Astrocyte (in vitro differentiated cells and primary cell): Measurements from ENCODE around the gene SPEF1. TPM values are rescaled to one million over a fixed set of nuclear protein-coding genes. Genes with fewer than 3 reads are reported as not detected.

Experiments used
- DNase-seq: peaks from one replicate; pipeline ENCODE4 v3.0.0-alpha.2; 2010; ENCODE audit warnings: low read depth
- FAIRE-seq: peaks from 2 replicates; lab custom pipeline; 2011; peaks lifted over from hg19 to GRCh38; lab: Jason Lieb, UNC
- H2AFZ ChIP-seq: 2 replicates; pipeline ENCODE4 v1.6.0; 2012; ENCODE audit warnings: low read depth, low read length, inconsistent platforms
- H3K27ac ChIP-seq: 2 replicates; pipeline ENCODE4 v1.5.1; 2011; ENCODE audit warnings: low read depth, low read length, inconsistent platforms
- H3K27me3 ChIP-seq: 2 replicates; pipeline ENCODE4 v1.6.0; 2011; ENCODE audit warnings: low read length, inconsistent platforms; ENCODE audit not compliant: insufficient read depth
- H3K36me3 ChIP-seq: 2 replicates; pipeline ENCODE4 v1.5.1; 2011; ENCODE audit warnings: low read length, inconsistent platforms; ENCODE audit not compliant: insufficient read depth
- H3K4me1 ChIP-seq: 2 replicates; pipeline ENCODE4 v1.5.1; 2011; ENCODE audit warnings: low read length, inconsistent platforms; ENCODE audit not compliant: insufficient read depth
- H3K4me2 ChIP-seq: 2 replicates; pipeline ENCODE4 v1.6.0; 2012; ENCODE audit warnings: low read length, inconsistent platforms
- H3K4me3 ChIP-seq: 2 replicates; pipeline ENCODE4 v1.5.1; 2011; ENCODE audit warnings: low read depth, mild to moderate bottlenecking, low read length, inconsistent platforms; ENCODE audit not compliant: insufficient read depth
- H3K79me2 ChIP-seq: 2 replicates; pipeline ENCODE4 v1.6.0; 2012; ENCODE audit warnings: mild to moderate bottlenecking, low read length, inconsistent platforms; ENCODE audit not compliant: insufficient read depth
- H3K9ac ChIP-seq: 2 replicates; pipeline ENCODE4 v1.6.0; 2012; ENCODE audit warnings: mild to moderate bottlenecking, low read length, inconsistent platforms
- H3K9me3 ChIP-seq: 2 replicates; pipeline ENCODE4 v1.5.1; 2012; ENCODE audit warnings: low read depth, mild to moderate bottlenecking, low read length, inconsistent platforms; ENCODE audit not compliant: insufficient read depth
- H4K20me1 ChIP-seq: 2 replicates; pipeline ENCODE4 v1.6.0; 2012; ENCODE audit warnings: low read length, inconsistent platforms; ENCODE audit not compliant: insufficient read depth
- H3K27ac Mint-ChIP-seq: one replicate; pipeline ENCODE4 v1.8.0; 2021; ENCODE audit warnings: mild to moderate bottlenecking, mixed read lengths; ENCODE audit not compliant: unreplicated experiment
- H3K27me3 Mint-ChIP-seq: one replicate; pipeline ENCODE4 v1.8.0; 2021; ENCODE audit warnings: low read depth, mixed read lengths; ENCODE audit not compliant: unreplicated experiment
- H3K36me3 Mint-ChIP-seq: one replicate; pipeline ENCODE4 v1.8.0; 2021; ENCODE audit warnings: low read depth, mixed read lengths; ENCODE audit not compliant: unreplicated experiment
- H3K4me1 Mint-ChIP-seq: one replicate; pipeline ENCODE4 v1.8.0; 2021; ENCODE audit warnings: low read depth, mixed read lengths; ENCODE audit not compliant: unreplicated experiment
- H3K4me3 Mint-ChIP-seq: one replicate; pipeline ENCODE4 v1.8.0; 2021; ENCODE audit warnings: mild to moderate bottlenecking, moderate library complexity, mixed read lengths; ENCODE audit not compliant: unreplicated experiment
- H3K9me3 Mint-ChIP-seq: one replicate; pipeline ENCODE4 v1.8.0; 2021; ENCODE audit warnings: mild to moderate bottlenecking, mixed read lengths; ENCODE audit not compliant: unreplicated experiment
- EZH2 ChIP-seq: IDR thresholded peaks from 2 replicates; pipeline ENCODE4 v1.6.1; 2012; ENCODE audit warnings: mild to moderate bottlenecking, low read length, inconsistent platforms; ENCODE audit not compliant: insufficient read depth
- total RNA-seq: library from RNA; stranded (reverse); gene quantifications from 2 replicates; pipeline ENCODE4 v1.2.1, GENCODE V29; 2021
- TF ChIP-seq, protein P1 (sequence below): IDR thresholded peaks from 2 replicates; pipeline ENCODE4 v1.5.1; 2011; ENCODE audit warnings: low read depth, mild to moderate bottlenecking, inconsistent platforms, low read length, moderate library complexity; ENCODE audit not compliant: insufficient read depth

The SPEF1 gene
- total RNA-seq, 1 donor from 2014 or later, result 0.45 TPM

DNA sequence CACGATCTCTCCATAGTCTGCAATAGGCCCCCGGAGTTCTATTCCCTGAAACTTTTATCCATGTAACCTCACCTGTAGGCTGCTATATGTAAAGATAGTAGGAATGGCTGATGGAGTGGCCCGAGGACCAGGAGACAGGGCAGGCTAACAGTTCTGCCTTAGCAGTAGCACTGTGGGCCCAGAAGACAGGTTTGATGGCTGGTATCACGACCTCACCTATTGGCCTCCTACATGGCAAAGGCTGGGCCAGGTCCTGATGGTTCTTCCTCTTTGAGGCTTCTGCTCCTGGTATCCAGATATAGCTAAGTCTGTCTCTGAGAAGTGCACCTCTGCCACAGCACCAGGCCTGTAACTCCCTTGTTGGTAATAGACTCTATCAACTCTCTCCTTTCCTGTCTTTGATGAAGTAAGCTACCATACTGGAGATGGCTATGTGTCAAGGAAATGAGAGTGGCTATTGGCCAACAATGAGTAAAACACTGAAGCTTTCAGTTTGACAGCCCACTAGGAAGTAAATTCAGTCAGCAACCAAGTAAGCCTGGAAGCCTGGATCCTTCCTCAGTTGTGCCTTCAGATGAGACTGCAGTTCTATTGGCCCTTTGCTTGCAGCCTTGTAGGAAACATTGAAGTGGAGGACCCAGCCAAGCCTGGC lies 5.7 kb downstream of the SPEF1 start:
- H3K27me3 ChIP-seq, result peaks cover 5% of the 10 kb centered on the region
- H3K36me3 ChIP-seq, result no peaks in the 10 kb centered on the region
- H3K27ac Mint-ChIP-seq, result no peak overlapping the region
- H3K4me3 ChIP-seq, result no peak overlapping the region
- DNase-seq (no peak), FAIRE-seq (no peak)
- H3K9ac ChIP-seq, result no peak overlapping the region
- H2AFZ ChIP-seq, result no peak overlapping the region
- H3K9me3 Mint-ChIP-seq, result no peaks in the 10 kb centered on the region
- no peak for TF ChIP-seq EZH2
- TF ChIP-seq, protein P1, sequence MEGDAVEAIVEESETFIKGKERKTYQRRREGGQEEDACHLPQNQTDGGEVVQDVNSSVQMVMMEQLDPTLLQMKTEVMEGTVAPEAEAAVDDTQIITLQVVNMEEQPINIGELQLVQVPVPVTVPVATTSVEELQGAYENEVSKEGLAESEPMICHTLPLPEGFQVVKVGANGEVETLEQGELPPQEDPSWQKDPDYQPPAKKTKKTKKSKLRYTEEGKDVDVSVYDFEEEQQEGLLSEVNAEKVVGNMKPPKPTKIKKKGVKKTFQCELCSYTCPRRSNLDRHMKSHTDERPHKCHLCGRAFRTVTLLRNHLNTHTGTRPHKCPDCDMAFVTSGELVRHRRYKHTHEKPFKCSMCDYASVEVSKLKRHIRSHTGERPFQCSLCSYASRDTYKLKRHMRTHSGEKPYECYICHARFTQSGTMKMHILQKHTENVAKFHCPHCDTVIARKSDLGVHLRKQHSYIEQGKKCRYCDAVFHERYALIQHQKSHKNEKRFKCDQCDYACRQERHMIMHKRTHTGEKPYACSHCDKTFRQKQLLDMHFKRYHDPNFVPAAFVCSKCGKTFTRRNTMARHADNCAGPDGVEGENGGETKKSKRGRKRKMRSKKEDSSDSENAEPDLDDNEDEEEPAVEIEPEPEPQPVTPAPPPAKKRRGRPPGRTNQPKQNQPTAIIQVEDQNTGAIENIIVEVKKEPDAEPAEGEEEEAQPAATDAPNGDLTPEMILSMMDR, result no peak
- no peaks in the 10 kb centered on the region for H4K20me1 ChIP-seq
- peaks cover 22% of the 10 kb centered on the region for H3K27me3 Mint-ChIP-seq
- no peak overlapping the region for H3K4me3 Mint-ChIP-seq
- H3K36me3 Mint-ChIP-seq, result no peaks in the 10 kb centered on the region
- H3K4me1 Mint-ChIP-seq, result peaks cover 4% of the 10 kb centered on the region
- no peak overlapping the region for H3K27ac ChIP-seq
- no peaks in the 10 kb centered on the region for H3K79me2 ChIP-seq
- no peaks in the 10 kb centered on the region for H3K4me1 ChIP-seq
- H3K4me2 ChIP-seq, result no peak overlapping the region
- no peaks in the 10 kb centered on the region for H3K9me3 ChIP-seq

DNA sequence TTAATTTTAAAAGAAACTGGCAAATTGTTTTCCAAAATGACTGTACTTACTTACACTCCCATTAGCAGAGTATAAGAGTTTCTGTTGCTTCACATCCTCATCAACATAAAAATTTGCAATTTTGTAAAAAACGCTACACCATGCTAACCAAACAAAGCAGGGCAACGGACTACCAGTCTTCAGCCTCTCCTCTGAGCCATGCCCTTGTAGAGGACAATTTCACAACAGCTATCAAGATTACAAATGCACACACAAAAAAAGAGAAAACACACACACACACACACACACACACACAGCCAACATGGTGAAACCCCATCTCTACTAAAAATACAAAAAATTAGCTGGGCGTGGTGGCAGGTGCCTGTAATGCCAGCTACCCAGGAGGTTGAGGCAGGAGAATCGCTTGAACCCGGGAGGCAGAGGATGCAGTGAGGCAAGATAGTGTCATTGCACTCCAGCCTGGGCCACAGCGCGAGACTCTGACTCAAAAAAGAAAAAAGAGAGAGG lies 9.6 kb downstream of the SPEF1 start:
- peaks cover 6% of the 10 kb centered on the region for H3K27me3 Mint-ChIP-seq
- no peak for FAIRE-seq
- TF ChIP-seq, protein P1, result no peak
- no peak for TF ChIP-seq EZH2

More for the DNA sequence above, 9.6 kb downstream of the SPEF1 start:
- Histone ChIP-seq H3K9ac (no peak overlapping the region), H3K4me2 (no peak overlapping the region), H2AFZ (no peak overlapping the region), H3K4me3 (no peak overlapping the region), H4K20me1 (no peaks in the 10 kb centered on the region), H3K4me1 (peaks cover 28% of the 10 kb centered on the region), H3K27ac (no peak overlapping the region), H3K36me3 (no peaks in the 10 kb centered on the region), H3K79me2 (peaks cover 9% of the 10 kb centered on the region), H3K27me3 (no peaks in the 10 kb centered on the region), H3K9me3 (no peaks in the 10 kb centered on the region)
- H3K36me3 Mint-ChIP-seq, result no peaks in the 10 kb centered on the region
- no peak overlapping the region for H3K4me3 Mint-ChIP-seq
- H3K9me3 Mint-ChIP-seq, result no peaks in the 10 kb centered on the region
- H3K27ac Mint-ChIP-seq, result no peak overlapping the region
- DNase-seq, result no peak
- peaks cover 6% of the 10 kb centered on the region for H3K4me1 Mint-ChIP-seq
